ENCODE data around the gene PCED1B. TPM values are rescaled to one million over a fixed set of nuclear protein-coding genes. Genes with fewer than 3 reads are reported as not detected.

PCED1B gene
- total RNA-seq, 5 donors from 2014 or later (not counting 1 experiment from before 2014, with no cell fraction given): 53.7 to 159 (median 119) TPM

DNA sequence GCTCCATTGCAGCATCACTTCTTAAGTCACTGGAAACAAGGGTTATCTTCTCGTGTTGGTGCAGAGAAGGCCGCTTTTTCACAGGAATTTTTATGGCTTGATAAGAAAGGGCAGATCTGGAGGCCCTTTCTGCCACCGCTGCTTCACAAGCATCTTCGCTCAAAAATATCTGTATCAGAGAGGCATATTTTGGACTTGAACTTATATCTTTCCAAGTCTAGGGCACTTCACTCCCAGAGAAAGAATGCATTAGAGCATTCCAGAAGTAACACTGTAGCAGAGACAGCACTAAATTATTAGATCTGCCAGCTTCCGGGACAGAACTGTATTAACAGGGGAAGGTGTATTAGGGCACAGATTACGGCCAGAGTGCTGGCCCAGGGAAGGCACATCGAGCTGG is 152.0 kb downstream of the PCED1B start:
- ATAC-seq (replicated peaks in 1 of 4): no peak
- 100% methylated on average over 2 of the region's 7 CpGs for WGBS (ENCODE audit: insufficient coverage)
- ChIA-PET POLR2A (no interaction called here), CTCF (no interaction called here)
- no peaks in the 10 kb centered on the region for H3K9me3 ChIP-seq
- Mint-ChIP-seq H3K9me3 (peaks cover 0 to 6% (median 0%) of the 10 kb centered on the region in 3 donors), H3K27ac (peak overlapping the region; percentile 41 to 56), H3K36me3 (peaks cover 72% of the 10 kb centered on the region), H3K4me1 (peaks cover 62 to 73% (median 63%) of the 10 kb centered on the region in 3 donors), H3K27me3 (no peaks in the 10 kb centered on the region), H3K4me3 (peak overlapping the region in 1 of 3 donors; percentile 9)
- no peak for DNase-seq
- no peaks in the 10 kb centered on the region for H3K27me3 ChIP-seq (replicated peaks in 1 of 2; ENCODE audit: control insufficient read depth in 2 of 2, extremely low read depth in 1 of 2, insufficient read depth in 2 of 2, low read length in 1 of 2)
- no peak overlapping the region for H3K27ac ChIP-seq (ENCODE audit: low read length)
- no peak overlapping the region for H3K4me3 ChIP-seq (ENCODE audit: control insufficient read depth in 1 of 2, extremely low read depth in 1 of 2, low read length in 1 of 2)
- H3K36me3 ChIP-seq (ENCODE audit: control insufficient read depth in 2 of 2, extremely low read depth in 1 of 2, insufficient read depth in 1 of 2, low read length in 1 of 2): peaks cover 16 to 68% of the 10 kb centered on the region in 2 donors
- H3K4me1 ChIP-seq (ENCODE audit: control insufficient read depth in 1 of 2, extremely low read depth in 1 of 2, insufficient read depth in 2 of 2, low read length in 2 of 2): peaks cover 11 to 57% of the 10 kb centered on the region in 2 experiments

DNA sequence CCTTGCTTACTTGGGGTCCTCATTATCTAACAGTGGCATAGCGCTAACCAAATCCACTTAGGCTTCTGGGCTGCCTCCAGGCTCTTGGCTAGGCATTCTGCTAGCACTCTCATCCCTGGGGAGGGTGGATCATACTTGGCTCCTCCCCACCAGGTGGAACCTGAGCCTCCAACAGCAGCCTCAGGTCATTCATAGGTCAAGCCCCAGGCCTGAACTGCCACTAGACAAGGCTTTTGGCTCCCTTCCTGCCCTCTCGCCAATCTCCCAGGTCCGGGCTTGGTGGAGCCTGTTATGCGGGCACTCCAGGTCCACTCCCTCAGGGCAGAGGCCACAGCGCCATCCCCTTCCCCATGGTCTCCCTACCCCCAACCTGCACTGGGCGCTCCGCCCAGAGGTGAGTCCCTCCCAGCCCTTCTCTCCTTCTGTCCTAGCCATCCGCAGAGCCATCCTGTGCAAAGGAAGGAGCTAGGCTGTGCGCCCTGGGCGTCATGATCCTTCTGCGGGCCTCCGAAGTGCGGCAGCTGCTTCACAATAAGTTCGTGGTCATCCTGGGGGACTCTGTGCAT is 155.2 kb downstream of the PCED1B start:
- Mint-ChIP-seq H3K27me3 (no peaks in the 10 kb centered on the region), H3K4me1 (peaks cover 64 to 70% (median 66%) of the 10 kb centered on the region in 3 donors), H3K27ac (no peak overlapping the region), H3K36me3 (peaks cover 77% of the 10 kb centered on the region), H3K9me3 (peaks cover 0 to 8% (median 0%) of the 10 kb centered on the region in 3 donors), H3K4me3 (no peak overlapping the region)
- H3K4me1 ChIP-seq (ENCODE audit: control insufficient read depth in 1 of 2, extremely low read depth in 1 of 2, insufficient read depth in 2 of 2, low read length in 2 of 2): peaks cover 26 to 38% of the 10 kb centered on the region in 2 experiments
- H3K27ac ChIP-seq (ENCODE audit: low read length): no peak overlapping the region
- H3K4me3 ChIP-seq (ENCODE audit: control insufficient read depth in 1 of 2, extremely low read depth in 1 of 2, low read length in 1 of 2): no peak overlapping the region
- no peaks in the 10 kb centered on the region for H3K27me3 ChIP-seq (replicated peaks in 1 of 2; ENCODE audit: control insufficient read depth in 2 of 2, extremely low read depth in 1 of 2, insufficient read depth in 2 of 2, low read length in 1 of 2)
- no peak for ATAC-seq (replicated peaks in 1 of 4)
- ChIA-PET CTCF (no interaction called here), POLR2A (no interaction called here)
- H3K9me3 ChIP-seq: no peaks in the 10 kb centered on the region
- peaks cover 13 to 49% of the 10 kb centered on the region in 2 donors for H3K36me3 ChIP-seq (ENCODE audit: control insufficient read depth in 2 of 2, extremely low read depth in 1 of 2, insufficient read depth in 1 of 2, low read length in 1 of 2)
- 98% methylated on average over 11 of the region's 14 CpGs for WGBS (ENCODE audit: insufficient coverage)
- DNase-seq: no peak

GRCh38 chr12:47235258-47236040 is 156.0 kb downstream of the PCED1B start:
- Mint-ChIP-seq H3K4me3 (peak overlapping the region in 1 of 3 donors; percentile 45), H3K36me3 (peaks cover 78% of the 10 kb centered on the region), H3K4me1 (peaks cover 60 to 68% (median 68%) of the 10 kb centered on the region in 3 donors), H3K9me3 (peaks cover 0 to 8% (median 0%) of the 10 kb centered on the region in 3 donors), H3K27me3 (no peaks in the 10 kb centered on the region), H3K27ac (peak overlapping the region in 1 of 2 donors; percentile 90)
- Histone ChIP-seq H3K4me3 (ENCODE audit: control insufficient read depth in 1 of 2, extremely low read depth in 1 of 2, low read length in 1 of 2) (no peak overlapping the region), H3K27me3 (replicated peaks in 1 of 2; ENCODE audit: control insufficient read depth in 2 of 2, extremely low read depth in 1 of 2, insufficient read depth in 2 of 2, low read length in 1 of 2) (no peaks in the 10 kb centered on the region), H3K27ac (ENCODE audit: low read length) (no peak overlapping the region), H3K4me1 (ENCODE audit: control insufficient read depth in 1 of 2, extremely low read depth in 1 of 2, insufficient read depth in 2 of 2, low read length in 2 of 2) (peaks cover 26 to 33% of the 10 kb centered on the region in 2 experiments), H3K9me3 (no peaks in the 10 kb centered on the region), H3K36me3 (ENCODE audit: control insufficient read depth in 2 of 2, extremely low read depth in 1 of 2, insufficient read depth in 1 of 2, low read length in 1 of 2) (peaks cover 13 to 46% of the 10 kb centered on the region in 2 donors)
- ChIA-PET CTCF (no interaction called here), POLR2A (no interaction called here)
- ATAC-seq (replicated peaks in 1 of 4) (no peak), DNase-seq (no peak)
- 97% methylated on average over 46 of the region's 48 CpGs for WGBS (ENCODE audit: insufficient coverage)

DNA sequence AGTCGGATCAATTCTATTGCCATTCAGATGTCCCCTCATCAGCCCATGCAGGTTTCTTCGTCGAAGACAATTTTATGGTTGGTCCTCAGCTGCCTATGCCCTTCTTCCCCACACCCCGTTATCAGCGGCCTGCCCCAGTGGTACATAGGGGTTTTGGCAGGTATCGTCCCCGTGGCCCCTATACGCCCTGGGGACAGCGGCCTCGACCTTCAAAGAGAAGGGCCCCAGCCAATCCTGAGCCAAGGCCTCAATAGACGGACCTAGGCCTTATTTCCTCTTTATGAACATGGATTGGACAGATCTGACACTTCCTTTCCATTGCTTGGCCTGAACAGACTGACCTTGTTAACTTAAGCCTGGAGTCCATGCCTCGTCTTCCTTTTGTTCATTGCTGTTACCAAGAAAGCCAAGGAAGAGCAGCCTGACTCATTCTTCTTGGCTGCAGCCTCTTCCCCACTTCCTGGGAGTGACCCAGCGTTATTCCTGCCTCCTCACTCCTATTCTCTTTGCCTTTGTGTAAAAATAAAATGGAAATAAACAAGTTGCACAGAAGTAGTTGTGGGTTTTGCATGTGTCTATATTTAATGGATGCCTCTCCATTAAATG is 156.8 kb downstream of the PCED1B start:
- H3K9me3 Mint-ChIP-seq: peaks cover 0 to 8% (median 0%) of the 10 kb centered on the region in 3 donors
- Histone ChIP-seq H3K4me1 (ENCODE audit: control insufficient read depth in 1 of 2, extremely low read depth in 1 of 2, insufficient read depth in 2 of 2, low read length in 2 of 2) (peaks cover 22 to 33% of the 10 kb centered on the region in 2 experiments), H3K36me3 (ENCODE audit: control insufficient read depth in 2 of 2, extremely low read depth in 1 of 2, insufficient read depth in 1 of 2, low read length in 1 of 2) (peaks cover 13 to 41% of the 10 kb centered on the region in 2 donors), H3K4me3 (ENCODE audit: control insufficient read depth in 1 of 2, extremely low read depth in 1 of 2, low read length in 1 of 2) (no peak overlapping the region), H3K27ac (ENCODE audit: low read length) (no peak overlapping the region), H3K9me3 (no peaks in the 10 kb centered on the region), H3K27me3 (replicated peaks in 1 of 2; ENCODE audit: control insufficient read depth in 2 of 2, extremely low read depth in 1 of 2, insufficient read depth in 2 of 2, low read length in 1 of 2) (no peaks in the 10 kb centered on the region)
- ATAC-seq (replicated peaks in 1 of 4) (no peak), DNase-seq (no peak)
- CTCF ChIA-PET: no interaction called here
- H3K27me3 Mint-ChIP-seq: no peaks in the 10 kb centered on the region
- peaks cover 52 to 62% (median 61%) of the 10 kb centered on the region in 3 donors for H3K4me1 Mint-ChIP-seq
- peaks cover 72% of the 10 kb centered on the region for H3K36me3 Mint-ChIP-seq
- POLR2A ChIA-PET: no interaction called here
- peak overlapping the region; percentile 79 to 90 for H3K27ac Mint-ChIP-seq
- 94% methylated on average over 7 of the region's 13 CpGs for WGBS (ENCODE audit: insufficient coverage)
- H3K4me3 Mint-ChIP-seq: peak overlapping the region in 1 of 3 donors; percentile 45

DNA sequence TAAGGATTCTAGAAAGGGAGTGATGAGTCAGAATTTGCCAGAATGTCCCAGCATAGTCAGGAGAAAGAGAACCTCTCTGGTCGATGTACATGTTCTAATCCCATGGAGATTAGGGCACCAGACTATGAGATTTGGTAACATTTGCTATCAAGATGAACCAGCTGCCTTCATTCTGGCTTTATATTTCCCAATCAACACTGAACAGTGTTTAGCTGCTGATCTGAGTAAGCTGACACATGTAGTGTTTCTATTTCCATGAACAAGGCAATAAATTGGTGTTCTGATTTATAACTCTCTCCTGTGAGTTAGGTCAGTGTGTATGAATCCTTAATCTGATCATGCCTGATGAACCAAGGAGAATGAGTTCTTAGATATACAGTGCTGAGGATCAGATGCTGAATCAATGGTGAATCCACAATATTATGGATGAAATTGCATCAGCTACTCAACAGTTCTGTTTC is 158.4 kb downstream of the PCED1B start:
- peak overlapping the region; percentile 35 for H3K27ac ChIP-seq (ENCODE audit: low read length)
- H3K9me3 ChIP-seq: no peaks in the 10 kb centered on the region
- H3K9me3 Mint-ChIP-seq: peaks cover 0 to 8% (median 0%) of the 10 kb centered on the region in 3 donors
- WGBS (ENCODE audit: insufficient coverage): no CpG with 5 or more reads among the region's 1 CpG
- peaks cover 25 to 28% of the 10 kb centered on the region in 2 experiments for H3K4me1 ChIP-seq (ENCODE audit: control insufficient read depth in 1 of 2, extremely low read depth in 1 of 2, insufficient read depth in 2 of 2, low read length in 2 of 2)
- no peaks in the 10 kb centered on the region for H3K27me3 ChIP-seq (replicated peaks in 1 of 2; ENCODE audit: control insufficient read depth in 2 of 2, extremely low read depth in 1 of 2, insufficient read depth in 2 of 2, low read length in 1 of 2)
- peaks cover 58 to 61% (median 60%) of the 10 kb centered on the region in 3 donors for H3K4me1 Mint-ChIP-seq
- H3K27ac Mint-ChIP-seq: peak overlapping the region; percentile 79 to 90
- POLR2A ChIA-PET: interaction anchor here in 1 of 2 donors (0.5 kb wide), 1 partner anchor 51 kb away, joined by 3 read pairs; no protein-coding TSS in a partner anchor
- DNase-seq: no peak
- H3K4me3 Mint-ChIP-seq: peak overlapping the region in 1 of 3 donors; percentile 45
- peaks cover 69% of the 10 kb centered on the region for H3K36me3 Mint-ChIP-seq
- CTCF ChIA-PET: no interaction called here
- no peak overlapping the region for H3K4me3 ChIP-seq (ENCODE audit: control insufficient read depth in 1 of 2, extremely low read depth in 1 of 2, low read length in 1 of 2)
- no peaks in the 10 kb centered on the region for H3K27me3 Mint-ChIP-seq
- peak in 3 of 4 experiments; percentile 10 to 22 (median 14) for ATAC-seq (replicated peaks in 1 of 4)
- H3K36me3 ChIP-seq (ENCODE audit: control insufficient read depth in 2 of 2, extremely low read depth in 1 of 2, insufficient read depth in 1 of 2, low read length in 1 of 2): peaks cover 13 to 31% of the 10 kb centered on the region in 2 donors

- ChIA-PET CTCF (interaction anchor here in 1 of 2 donors (0.6 kb wide), 1 partner anchor 37 kb away, joined by 3 read pairs; no protein-coding TSS in a partner anchor), POLR2A (no interaction called here)
- ATAC-seq (replicated peaks in 1 of 4) (peak in 3 of 4 experiments; percentile 26 to 44 (median 32)), DNase-seq (no peak)
- no peak overlapping the region for H3K27ac ChIP-seq (ENCODE audit: low read length)
- peaks cover 0 to 8% (median 0%) of the 10 kb centered on the region in 3 donors for H3K9me3 Mint-ChIP-seq
- peak overlapping the region; percentile 79 to 90 for H3K27ac Mint-ChIP-seq
- no peaks in the 10 kb centered on the region for H3K9me3 ChIP-seq
- peaks cover 13 to 24% of the 10 kb centered on the region in 2 donors for H3K36me3 ChIP-seq (ENCODE audit: control insufficient read depth in 2 of 2, extremely low read depth in 1 of 2, insufficient read depth in 1 of 2, low read length in 1 of 2)
- no peaks in the 10 kb centered on the region for H3K27me3 ChIP-seq (replicated peaks in 1 of 2; ENCODE audit: control insufficient read depth in 2 of 2, extremely low read depth in 1 of 2, insufficient read depth in 2 of 2, low read length in 1 of 2)
- peaks cover 20 to 21% of the 10 kb centered on the region in 2 experiments for H3K4me1 ChIP-seq (ENCODE audit: control insufficient read depth in 1 of 2, extremely low read depth in 1 of 2, insufficient read depth in 2 of 2, low read length in 2 of 2)
- H3K36me3 Mint-ChIP-seq: peaks cover 63% of the 10 kb centered on the region
- H3K4me1 Mint-ChIP-seq: peaks cover 51 to 56% (median 55%) of the 10 kb centered on the region in 3 donors
- H3K4me3 Mint-ChIP-seq: peak overlapping the region in 1 of 3 donors; percentile 45
- no peaks in the 10 kb centered on the region for H3K27me3 Mint-ChIP-seq
- H3K4me3 ChIP-seq (ENCODE audit: control insufficient read depth in 1 of 2, extremely low read depth in 1 of 2, low read length in 1 of 2): no peak overlapping the region
These were observed 159.3 kb downstream of the PCED1B start for GRCh38 chr12:47238669-47239114.

All from T-cell (primary cell).